Epidermal melanocyte (primary cell): ENCODE data around the gene NLGN4Y.
"Not testable (repeated sequence)": the region's sequence is repeated elsewhere in the genome, so short reads cannot be mapped to it uniquely, and the experiment has no call there.

ENCODE experiments used
- DNase-seq: peaks from one replicate; pipeline ENCODE4 v3.0.0; 2011; ENCODE audit warnings: low spot score; ENCODE audit not compliant: insufficient read length

The NLGN4Y gene

GRCh38 chrY:14834103-14835060, 310.1 kb downstream of the NLGN4Y start:
- no peak for DNase-seq

- DNase-seq, result no peak
These were observed 313.1 kb downstream of the NLGN4Y start for GRCh38 chrY:14837466-14837865.

- DNase-seq, result no peak
These were observed 326.4 kb downstream of the NLGN4Y start for GRCh38 chrY:14850734-14851133.

- DNase-seq, result no peak
These were observed 336.1 kb downstream of the NLGN4Y start for GRCh38 chrY:14860448-14860847.

- not testable (repeated sequence) for DNase-seq
These were observed 336.7 kb downstream of the NLGN4Y start for GRCh38 chrY:14861033-14861432.

- DNase-seq, result no peak
These were observed 347.6 kb downstream of the NLGN4Y start for GRCh38 chrY:14871971-14872370.
